NOMO-1 (cell line): ENCODE results near the gene SRSF5.

Source experiments
- DNase-seq, 2 experiments: peaks; one replicate each; lab custom pipeline; 2025; ENCODE audit not compliant: unreplicated experiment in 2 of 2; lab: John Stamatoyannopoulos, UW

The SRSF5 gene

GRCh38 chr14:69769623-69770022 is 2.7 kb downstream of the SRSF5 start:
- no peak for DNase-seq

- no peak for DNase-seq
Observed at GRCh38 chr14:69770559-69770958, 3.6 kb downstream of the SRSF5 start.

- no peak for DNase-seq
Observed at GRCh38 chr14:69771136-69771535, 4.2 kb downstream of the SRSF5 start.

- DNase-seq = no peak
Observed at GRCh38 chr14:69772082-69773017, 5.4 kb downstream of the SRSF5 start.

GRCh38 chr14:69773571-69774276 is 6.8 kb downstream of the SRSF5 start:
- DNase-seq = no peak

GRCh38 chr14:69775012-69775411 is 8.1 kb downstream of the SRSF5 start:
- DNase-seq = no peak

GRCh38 chr14:69776875-69777453 is 10.0 kb downstream of the SRSF5 start:
- DNase-seq = no peak

- DNase-seq = no peak
Observed at GRCh38 chr14:69779088-69779487, 12.1 kb downstream of the SRSF5 start.

- DNase-seq = no peak
Observed at GRCh38 chr14:69780092-69780491, 13.2 kb downstream of the SRSF5 start.

- no peak for DNase-seq
Observed at GRCh38 chr14:69780952-69781351, 14.0 kb downstream of the SRSF5 start.

- no peak for DNase-seq
Observed at GRCh38 chr14:69784942-69785341, 18.0 kb downstream of the SRSF5 start.

GRCh38 chr14:69786603-69787002 is 19.7 kb downstream of the SRSF5 start:
- no peak for DNase-seq

GRCh38 chr14:69789118-69789640 is 22.2 kb downstream of the SRSF5 start:
- no peak for DNase-seq

GRCh38 chr14:69792887-69793421 is 26.0 kb downstream of the SRSF5 start:
- DNase-seq = no peak

GRCh38 chr14:69794791-69795190 is 27.8 kb downstream of the SRSF5 start:
- DNase-seq = no peak

GRCh38 chr14:69795691-69796090 is 28.7 kb downstream of the SRSF5 start:
- DNase-seq = no peak

- no peak for DNase-seq
Observed at GRCh38 chr14:69796797-69797500, 30.0 kb downstream of the SRSF5 start, which contains the start of gene SLC10A1. TSS of gene SLC10A1 (minus strand) at chr14:69797241. CDS start at chr14:69797155, 86 bp downstream.

- DNase-seq = no peak
Observed at GRCh38 chr14:69797573-69798338, 30.8 kb downstream of the SRSF5 start.

GRCh38 chr14:69798339-69798735 is 31.4 kb downstream of the SRSF5 start:
- DNase-seq = no peak

GRCh38 chr14:69803753-69804152 is 36.8 kb downstream of the SRSF5 start:
- DNase-seq = no peak
